SU-DHL-6 (cell line): ENCODE results near the gene ZNF362.

ENCODE experiments used
- H2AFZ ChIP-seq: fragments of 200-600 bp; sonication (generic); 2 replicates; pipeline ENCODE4 v1.6.1; 2014; ENCODE audit warnings: low read depth, mild to moderate bottlenecking, moderate library complexity, mixed read lengths, antibody characterized with exemption, low read length; ENCODE audit not compliant: severe bottlenecking
- H3F3A ChIP-seq: fragments of 200-600 bp; shearing (Covaris generic); 2 replicates; pipeline ENCODE4 v1.6.0; 2016; ENCODE audit warnings: antibody characterized with exemption, mild to moderate bottlenecking; ENCODE audit not compliant: insufficient read depth
- H3K27ac ChIP-seq: fragments of 200-600 bp; sonication (generic); 2 replicates; pipeline ENCODE4 v1.5.1; 2016; ENCODE audit warnings: low read depth, mild to moderate bottlenecking, low read length, moderate library complexity, mixed read lengths
- H3K27me3 ChIP-seq: fragments of 200-600 bp; sonication (generic), shearing (Covaris generic); 2 replicates; pipeline ENCODE4 v1.6.0; 2014; ENCODE audit warnings: mild to moderate bottlenecking, low read length
- H3K36me3 ChIP-seq: fragments of 200-600 bp; sonication (generic); 2 replicates; pipeline ENCODE4 v1.6.1; 2014; ENCODE audit warnings: mild to moderate bottlenecking, low read length, mixed read lengths
- H3K4me2 ChIP-seq: fragments of 300-600, 200-600 bp; shearing (Covaris generic), sonication (generic); 2 replicates; pipeline ENCODE4 v1.6.0; 2014; ENCODE audit warnings: low read length, low read depth, mild to moderate bottlenecking; ENCODE audit not compliant: poor library complexity, severe bottlenecking
- H3K4me3 ChIP-seq: fragments of 200-600 bp; sonication (generic); 2 replicates; pipeline ENCODE4 v1.5.1; 2014; ENCODE audit warnings: antibody characterized with exemption, low read length, mild to moderate bottlenecking, mixed read lengths; ENCODE audit not compliant: insufficient read depth, poor library complexity, severe bottlenecking
- H3K79me2 ChIP-seq: fragments of 200-600 bp; sonication (generic); 2 replicates; pipeline ENCODE4 v1.6.1; 2014; ENCODE audit warnings: mild to moderate bottlenecking, low read length, moderate library complexity; ENCODE audit not compliant: insufficient read depth
- H3K9ac ChIP-seq: fragments of 200-600 bp; sonication (generic); 2 replicates; pipeline ENCODE4 v1.7.0; 2014; ENCODE audit warnings: mild to moderate bottlenecking, low read length
- H3K9me2 ChIP-seq: fragments of 200-600 bp; sonication (generic); replicated peaks from 2 replicates; pipeline ENCODE4 v1.6.1; 2014; ENCODE audit warnings: low read length; ENCODE audit not compliant: insufficient read depth
- H3K9me3 ChIP-seq: fragments of 200-600 bp; sonication (generic); 2 replicates; pipeline ENCODE4 v1.6.1; 2014; ENCODE audit warnings: low read length, mixed read lengths; ENCODE audit not compliant: insufficient read depth
- H4K20me1 ChIP-seq: fragments of 200-600 bp; sonication (generic); 2 replicates; pipeline ENCODE4 v1.6.1; 2014; ENCODE audit warnings: low read depth, mild to moderate bottlenecking, antibody characterized with exemption, low read length, moderate library complexity, mixed read lengths
- CTCF ChIP-seq: fragments of 200-600 bp; sonication (generic); IDR thresholded peaks from one replicate; pipeline ENCODE4 v1.5.1; 2017; ENCODE audit warnings: antibody characterized with exemption, mild to moderate bottlenecking, low read length, moderate library complexity; ENCODE audit not compliant: insufficient read depth, poor library complexity, severe bottlenecking
- EZH2phosphoT487 ChIP-seq: fragments of 200-600 bp; sonication (generic), shearing (Covaris generic); conservative IDR thresholded peaks from 2 replicates; pipeline ENCODE4 v1.6.1; 2018; ENCODE audit warnings: mild to moderate bottlenecking, antibody characterized with exemption, low read length, moderate library complexity, mixed read lengths

The ZNF362 gene

GRCh38 chr1:33244809-33245186 lies 11.5 kb upstream of the ZNF362 start:
- Histone ChIP-seq H3K9me2 (no peaks in the 10 kb centered on the region), H3K4me2 (no peak overlapping the region), H2AFZ (no peak overlapping the region)

GRCh38 chr1:33246171-33246570 lies 10.1 kb upstream of the ZNF362 start:
- no peaks in the 10 kb centered on the region for H3K79me2 ChIP-seq

More at GRCh38 chr1:33244809-33245186, 11.5 kb upstream of the ZNF362 start:
- no peaks in the 10 kb centered on the region for H4K20me1 ChIP-seq
- no peaks in the 10 kb centered on the region for H3K9me3 ChIP-seq
- no peaks in the 10 kb centered on the region for H3K79me2 ChIP-seq
- no peak overlapping the region for H3K27ac ChIP-seq
- H3K27me3 ChIP-seq = no peaks in the 10 kb centered on the region
- H3K9ac ChIP-seq = no peak overlapping the region
- H3K36me3 ChIP-seq = no peaks in the 10 kb centered on the region
- no peaks in the 10 kb centered on the region for H3F3A ChIP-seq
- TF ChIP-seq EZH2phosphoT487 (no peak), CTCF (no peak)
- no peak overlapping the region for H3K4me3 ChIP-seq

GRCh38 chr1:33247545-33247944 lies 8.7 kb upstream of the ZNF362 start:
- no peaks in the 10 kb centered on the region for H3K27me3 ChIP-seq
- H3K36me3 ChIP-seq = no peaks in the 10 kb centered on the region
- H3K9ac ChIP-seq = no peak overlapping the region
- TF ChIP-seq CTCF = no peak
- no peak for TF ChIP-seq EZH2phosphoT487
- H3K9me3 ChIP-seq = no peaks in the 10 kb centered on the region
- H3F3A ChIP-seq = no peaks in the 10 kb centered on the region
- H2AFZ ChIP-seq = no peak overlapping the region
- H3K79me2 ChIP-seq = no peaks in the 10 kb centered on the region
- H3K9me2 ChIP-seq = no peaks in the 10 kb centered on the region
- no peak overlapping the region for H3K27ac ChIP-seq
- no peaks in the 10 kb centered on the region for H4K20me1 ChIP-seq
- H3K4me3 ChIP-seq = no peak overlapping the region
- H3K4me2 ChIP-seq = no peak overlapping the region

More at GRCh38 chr1:33246171-33246570, 10.1 kb upstream of the ZNF362 start:
- Histone ChIP-seq H3K27ac (no peak overlapping the region), H4K20me1 (no peaks in the 10 kb centered on the region), H3K4me3 (no peak overlapping the region), H2AFZ (no peak overlapping the region), H3K9ac (no peak overlapping the region), H3F3A (no peaks in the 10 kb centered on the region), H3K9me2 (no peaks in the 10 kb centered on the region), H3K36me3 (no peaks in the 10 kb centered on the region), H3K4me2 (no peak overlapping the region), H3K9me3 (no peaks in the 10 kb centered on the region), H3K27me3 (no peaks in the 10 kb centered on the region)
- no peak for TF ChIP-seq EZH2phosphoT487
- TF ChIP-seq CTCF = no peak

GRCh38 chr1:33248244-33248643 lies 8.0 kb upstream of the ZNF362 start:
- H3K4me3 ChIP-seq = no peak overlapping the region
- no peak overlapping the region for H3K27ac ChIP-seq
- H3K36me3 ChIP-seq = no peaks in the 10 kb centered on the region
- H3F3A ChIP-seq = no peaks in the 10 kb centered on the region
- H3K4me2 ChIP-seq = no peak overlapping the region
- TF ChIP-seq CTCF = no peak
- no peak for TF ChIP-seq EZH2phosphoT487
- no peaks in the 10 kb centered on the region for H3K27me3 ChIP-seq
- H3K9me2 ChIP-seq = no peaks in the 10 kb centered on the region
- no peak overlapping the region for H2AFZ ChIP-seq
- no peaks in the 10 kb centered on the region for H4K20me1 ChIP-seq
- no peaks in the 10 kb centered on the region for H3K79me2 ChIP-seq
- no peak overlapping the region for H3K9ac ChIP-seq
- H3K9me3 ChIP-seq = no peaks in the 10 kb centered on the region
